ENCODE data around the gene EPHA5.

GRCh38 chr4:65670331-65671031, at the start of gene EPHA5:
- TF ChIP-seq CTCF (IDR thresholded peaks at IDR 0.05) (no peak), EP300 (IDR thresholded peaks at IDR 0.05) (no peak)
